HG03060 (cell line): ENCODE results near the gene CTNNBL1.

Source experiments
- ATAC-seq: cut with Tn5 transposase; IDR thresholded peaks from one replicate; pipeline ENCODE4 v1.9.1; 2021; ENCODE audit warnings: low read depth, moderate number of reproducible peaks; ENCODE audit not compliant: unreplicated experiment

CTNNBL1 gene

DNA sequence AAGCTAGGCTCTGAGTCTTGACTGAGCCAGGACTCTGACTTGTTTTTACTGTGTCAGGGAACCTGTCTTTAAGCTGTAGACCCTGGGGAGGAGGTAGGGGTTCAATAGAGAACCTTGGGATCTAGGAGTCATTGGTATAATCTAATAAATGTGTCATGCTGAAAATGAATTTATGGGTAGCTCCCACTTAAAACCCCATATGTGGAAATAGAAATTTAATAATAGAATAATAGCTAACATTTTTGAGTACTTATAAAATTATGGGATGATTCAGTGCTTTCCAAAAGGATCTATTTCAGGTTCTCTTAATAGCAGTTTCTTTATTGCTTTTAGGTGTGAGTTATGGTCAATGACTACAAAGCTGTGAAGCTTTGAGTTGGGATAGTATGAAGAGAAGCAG, 41.7 kb downstream of the CTNNBL1 start:
- ATAC-seq, result no peak

DNA sequence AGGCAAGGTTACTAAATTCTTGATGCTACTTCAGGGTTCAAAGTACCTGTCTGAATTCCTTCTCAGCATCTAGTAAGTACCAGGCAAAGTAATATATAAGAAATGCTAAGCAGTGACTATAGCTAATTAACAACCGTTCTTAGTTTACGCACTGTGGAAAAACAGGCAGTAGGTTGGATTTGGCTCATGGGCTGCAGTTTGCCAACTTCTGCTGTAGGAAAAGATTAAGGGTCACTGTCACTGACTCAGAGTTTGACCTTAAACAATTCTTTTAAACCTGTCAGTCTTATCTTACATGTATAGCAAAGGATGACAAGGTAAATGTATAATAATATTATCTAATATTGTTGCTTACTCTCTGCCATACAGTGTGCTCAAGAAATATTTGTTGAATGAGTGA, 42.3 kb downstream of the CTNNBL1 start:
- no peak for ATAC-seq

DNA sequence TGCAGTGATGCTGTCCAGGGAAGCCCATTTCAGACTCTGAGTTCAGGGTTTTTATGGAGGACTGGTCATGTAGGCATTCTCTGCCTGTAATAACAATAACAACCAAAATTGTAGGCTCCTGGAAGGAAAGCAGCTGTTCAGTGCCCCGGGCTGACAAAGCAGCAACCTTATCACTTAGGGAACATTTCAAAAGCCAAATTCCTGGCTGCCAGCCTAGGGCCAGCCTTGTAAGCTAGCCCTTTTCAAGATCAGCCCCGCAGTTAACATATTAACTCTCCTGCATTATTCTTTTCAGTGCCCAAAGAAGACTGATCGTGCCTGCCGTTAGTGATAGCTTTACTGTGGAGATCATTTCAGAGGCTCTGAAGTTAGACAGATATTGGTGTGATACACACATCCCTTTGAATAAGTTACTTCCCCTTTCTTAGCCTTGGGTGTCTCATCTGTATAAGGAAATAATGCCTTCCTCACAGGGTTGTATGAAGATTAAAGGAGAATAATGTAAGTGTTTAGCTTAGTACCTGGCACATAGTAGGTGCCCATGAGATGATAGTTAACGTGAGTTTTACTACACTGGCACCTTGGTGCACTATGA, 44.1 kb downstream of the CTNNBL1 start:
- ATAC-seq, result no peak

DNA sequence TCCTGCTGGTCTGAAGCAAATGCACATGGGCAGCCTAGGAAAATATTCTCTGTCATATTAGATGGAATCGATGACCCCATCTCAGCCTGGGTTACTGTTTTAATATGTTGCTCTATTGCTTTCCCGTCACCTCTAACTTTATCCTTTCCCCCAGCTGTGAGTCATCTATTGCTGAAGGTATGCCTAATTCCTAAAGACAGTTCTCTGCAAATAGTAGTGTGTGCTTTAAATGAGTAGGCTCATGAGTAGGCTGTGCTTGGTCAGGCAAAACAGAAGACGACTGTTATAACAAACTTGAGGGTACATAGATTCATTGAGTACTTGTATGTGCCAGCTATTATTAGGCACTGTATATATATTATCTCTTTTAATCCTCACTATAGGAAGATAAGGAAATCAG, 47.2 kb downstream of the CTNNBL1 start:
- no peak for ATAC-seq

DNA sequence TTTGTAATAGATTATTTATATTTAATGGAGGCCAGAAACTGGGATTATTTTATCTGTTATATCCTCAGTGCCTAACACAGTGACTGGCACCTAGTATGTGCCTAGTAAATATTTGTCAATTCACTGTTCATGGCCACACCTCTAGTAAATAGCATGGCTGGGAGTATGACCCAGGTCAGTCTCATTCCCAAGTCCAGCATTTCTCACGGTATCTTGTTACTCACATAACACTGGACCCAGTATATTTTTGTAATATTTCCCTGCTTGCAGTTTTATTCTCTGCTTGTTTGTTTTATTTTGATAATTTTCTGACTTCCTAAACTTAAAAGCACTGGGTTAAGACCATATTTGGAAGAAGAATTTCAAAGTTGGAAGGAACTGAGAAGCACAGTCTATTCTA, 47.7 kb downstream of the CTNNBL1 start:
- no peak for ATAC-seq

DNA sequence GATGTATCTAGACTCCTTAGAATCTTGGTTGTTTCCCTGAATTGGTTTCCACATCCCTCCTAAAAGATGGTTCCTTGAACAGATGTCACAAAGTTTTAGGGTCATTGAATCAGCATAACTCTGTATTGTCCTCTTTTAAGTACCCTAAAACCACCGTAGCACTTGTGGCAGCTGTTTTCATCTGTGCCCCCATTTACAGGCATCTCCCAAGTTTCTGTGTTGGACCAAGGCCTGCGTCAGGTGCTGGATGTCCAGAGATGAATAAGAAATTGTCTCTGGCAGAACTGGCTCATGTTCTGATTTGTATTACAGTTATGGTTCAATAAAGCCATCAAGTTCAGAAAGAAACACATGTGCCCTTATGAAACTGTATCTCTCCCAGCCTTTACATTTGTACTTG, 48.3 kb downstream of the CTNNBL1 start:
- no peak for ATAC-seq

DNA sequence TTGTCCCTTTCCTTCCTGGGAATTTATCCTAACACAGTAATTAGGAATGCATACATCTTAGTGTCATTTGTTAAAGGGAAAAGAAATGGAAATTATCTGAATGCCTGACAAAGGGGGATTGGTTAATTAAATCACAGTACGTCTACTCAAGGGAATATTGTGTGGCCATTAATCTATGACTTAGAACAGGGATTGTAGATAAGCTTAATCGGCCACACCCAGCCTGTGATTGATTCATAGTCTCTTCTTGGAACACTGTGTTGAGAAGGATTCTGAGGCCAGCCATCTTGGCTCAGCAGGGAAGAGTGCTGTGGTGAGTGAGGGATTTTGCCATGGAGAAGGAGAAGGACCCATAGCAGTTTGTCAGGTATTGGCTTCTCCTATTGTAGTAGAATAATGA, 50.5 kb downstream of the CTNNBL1 start:
- ATAC-seq, result no peak

DNA sequence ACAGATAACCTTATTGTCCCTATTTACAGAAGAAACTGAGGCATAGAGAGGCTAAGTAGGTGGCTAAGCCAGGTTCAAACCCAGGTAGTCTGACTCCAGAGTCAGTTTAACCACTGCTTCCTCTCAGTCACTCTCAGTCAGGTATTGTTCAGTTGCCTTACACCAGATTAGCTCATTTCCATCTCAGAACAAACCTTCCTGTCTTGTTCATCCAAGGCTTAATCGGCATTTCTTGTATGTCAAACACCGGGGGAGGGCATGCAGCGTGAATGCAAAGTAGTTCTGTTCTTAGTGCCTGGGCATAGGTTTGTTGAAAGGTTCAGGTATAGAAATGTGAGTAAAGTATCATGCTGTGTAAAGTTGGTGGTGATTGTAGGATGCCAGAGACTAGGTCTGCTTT, 51.7 kb downstream of the CTNNBL1 start:
- no peak for ATAC-seq

DNA sequence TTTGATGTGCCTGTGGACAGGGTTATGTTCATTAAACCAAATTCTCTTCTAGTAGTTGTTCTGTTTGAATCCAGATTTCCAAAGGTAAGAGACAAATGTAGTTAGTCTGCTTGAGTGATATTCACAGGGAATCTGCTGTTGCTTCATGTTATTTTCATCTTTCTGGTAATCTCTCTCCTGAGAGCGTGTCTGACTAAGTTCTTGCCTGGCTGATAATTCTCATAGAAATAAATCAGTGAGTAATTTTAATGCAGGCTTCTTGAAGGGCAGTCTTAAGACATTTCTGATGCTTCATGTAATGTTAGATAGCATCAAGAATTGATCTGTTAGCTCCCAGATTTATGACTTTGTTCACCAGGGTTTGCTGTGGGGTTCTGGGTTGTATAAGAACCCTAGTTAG, 54.2 kb downstream of the CTNNBL1 start:
- no peak for ATAC-seq

DNA sequence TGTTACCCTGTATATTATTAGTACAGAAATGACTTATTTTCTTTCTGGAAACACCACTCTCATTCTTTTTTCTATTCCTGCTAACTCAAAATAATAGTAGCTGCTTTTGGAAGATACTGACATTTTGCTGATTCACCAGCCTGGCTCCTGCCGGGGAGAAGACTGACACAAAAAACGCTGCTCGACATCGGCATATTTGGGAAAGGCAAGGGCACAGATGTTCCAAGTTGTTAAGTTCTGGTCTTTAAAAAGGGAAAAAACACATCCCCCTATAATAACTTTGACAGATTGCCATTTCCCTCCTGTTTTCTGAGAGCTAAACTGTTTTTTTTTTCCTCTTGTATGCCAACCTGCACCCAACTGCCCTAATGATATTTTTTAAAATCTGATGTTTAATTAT, 55.4 kb downstream of the CTNNBL1 start:
- no peak for ATAC-seq

DNA sequence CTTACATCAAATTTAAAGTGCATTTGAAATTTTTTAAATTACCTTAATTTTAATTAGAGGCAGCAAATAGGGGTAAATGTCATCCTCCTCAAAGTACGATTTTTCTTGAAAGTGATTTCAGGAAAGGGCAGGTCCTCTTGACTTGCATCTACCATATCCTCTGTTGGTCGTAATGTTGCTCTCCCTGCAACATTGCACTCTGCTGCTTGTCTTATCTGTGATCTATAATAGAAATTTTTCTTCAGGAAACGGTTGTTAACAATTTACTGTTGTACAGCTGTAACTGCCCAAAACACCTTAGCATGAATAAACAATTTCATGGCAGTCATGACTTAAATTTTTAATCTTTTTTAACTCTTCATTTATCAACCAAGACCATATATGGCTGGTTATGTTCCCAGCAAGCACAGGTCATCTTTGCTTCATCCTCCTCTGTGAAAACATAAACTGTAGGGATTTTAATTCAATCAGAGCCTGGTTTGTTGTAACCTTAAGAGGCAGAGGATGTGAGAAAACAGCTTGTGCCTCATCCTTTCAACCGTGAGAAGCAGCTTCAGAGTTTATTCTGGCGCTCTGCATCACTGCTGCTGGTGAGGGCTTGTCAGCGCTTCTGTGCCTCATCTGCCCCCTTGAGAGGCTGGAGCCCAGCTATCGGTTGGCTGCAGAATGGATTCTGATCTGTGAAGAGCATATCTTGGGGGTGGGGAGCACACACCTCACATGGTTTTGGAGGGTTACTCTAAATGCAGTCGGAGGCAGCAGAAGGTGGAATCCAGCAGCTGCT, 56.0 kb downstream of the CTNNBL1 start:
- no peak for ATAC-seq

DNA sequence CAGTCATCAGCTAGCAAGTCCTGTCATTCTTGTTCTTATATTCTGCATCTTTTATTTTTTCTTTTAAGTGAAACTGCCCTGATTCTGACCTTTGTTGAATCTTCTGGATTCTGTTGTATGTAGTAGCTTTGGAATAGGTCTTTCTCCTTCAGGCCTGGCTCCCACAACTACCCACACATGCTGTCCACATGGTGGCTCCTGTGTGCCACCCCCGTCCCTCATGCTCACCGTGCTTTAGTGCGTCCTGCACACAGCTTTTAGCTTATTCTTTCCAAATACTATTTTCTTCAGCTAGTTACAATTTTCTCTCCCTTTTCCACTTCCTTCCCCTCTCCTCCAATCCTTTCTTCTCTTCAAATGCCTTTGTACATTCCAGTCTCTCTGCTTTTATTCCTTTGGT, 61.8 kb downstream of the CTNNBL1 start:
- ATAC-seq, result no peak

DNA sequence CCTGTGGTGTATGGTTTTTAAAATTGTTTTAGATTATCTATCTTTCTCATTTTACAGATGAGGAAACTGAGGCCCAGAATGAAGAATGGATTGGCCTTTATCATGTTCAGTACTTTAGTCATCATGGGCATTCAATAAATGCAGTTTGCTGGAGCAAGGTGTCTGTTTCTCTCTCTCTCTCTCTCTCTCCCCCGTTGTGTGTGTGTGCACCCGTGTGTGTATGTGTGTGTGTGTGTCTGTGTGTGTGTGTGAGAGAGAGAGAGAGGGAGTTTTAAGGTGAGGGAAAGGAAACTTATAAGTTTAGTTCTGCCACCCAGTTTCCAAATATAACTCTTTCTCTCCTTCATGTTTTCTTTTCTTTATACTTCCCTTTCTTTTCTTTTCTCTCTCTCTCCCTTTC, 62.4 kb downstream of the CTNNBL1 start:
- no peak for ATAC-seq

DNA sequence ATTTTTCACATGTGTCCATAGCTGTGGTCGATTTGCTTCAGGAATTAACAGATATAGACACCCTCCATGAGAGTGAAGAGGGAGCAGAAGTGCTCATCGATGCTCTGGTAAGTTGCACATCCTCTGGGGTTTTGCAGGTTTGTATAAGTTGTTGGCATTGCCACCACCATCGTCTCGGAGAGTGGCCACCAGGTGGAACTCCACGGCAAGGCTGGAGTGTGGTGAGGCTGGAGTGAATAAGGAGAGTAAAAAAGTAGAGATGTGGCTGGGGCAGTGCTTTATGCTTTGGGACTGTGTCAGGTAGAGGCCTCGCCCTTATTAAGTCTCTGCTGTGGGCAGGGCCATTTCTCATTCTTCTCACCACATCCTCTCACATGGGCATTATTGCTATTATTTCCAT, 63.7 kb downstream of the CTNNBL1 start:
- no peak for ATAC-seq

DNA sequence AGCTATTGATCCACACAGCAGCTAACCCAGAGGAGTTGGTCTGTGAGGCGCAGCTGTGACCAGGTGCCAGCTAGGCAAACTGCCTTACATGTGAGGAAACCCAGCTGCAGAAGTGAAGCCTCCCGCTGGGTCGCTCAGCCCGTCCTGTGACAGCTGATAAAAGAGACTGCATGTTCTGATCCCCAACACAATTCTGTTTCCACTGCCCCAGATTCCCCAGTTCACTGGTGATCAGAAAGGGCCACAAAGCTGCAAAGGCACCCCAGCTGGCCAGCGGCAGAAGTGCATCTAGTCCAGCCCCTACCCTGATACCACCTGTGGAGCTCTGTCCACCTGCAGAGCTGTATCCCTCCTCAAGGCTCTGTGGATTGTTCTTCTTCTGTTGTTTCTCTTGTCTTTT, 64.5 kb downstream of the CTNNBL1 start:
- no peak for ATAC-seq

DNA sequence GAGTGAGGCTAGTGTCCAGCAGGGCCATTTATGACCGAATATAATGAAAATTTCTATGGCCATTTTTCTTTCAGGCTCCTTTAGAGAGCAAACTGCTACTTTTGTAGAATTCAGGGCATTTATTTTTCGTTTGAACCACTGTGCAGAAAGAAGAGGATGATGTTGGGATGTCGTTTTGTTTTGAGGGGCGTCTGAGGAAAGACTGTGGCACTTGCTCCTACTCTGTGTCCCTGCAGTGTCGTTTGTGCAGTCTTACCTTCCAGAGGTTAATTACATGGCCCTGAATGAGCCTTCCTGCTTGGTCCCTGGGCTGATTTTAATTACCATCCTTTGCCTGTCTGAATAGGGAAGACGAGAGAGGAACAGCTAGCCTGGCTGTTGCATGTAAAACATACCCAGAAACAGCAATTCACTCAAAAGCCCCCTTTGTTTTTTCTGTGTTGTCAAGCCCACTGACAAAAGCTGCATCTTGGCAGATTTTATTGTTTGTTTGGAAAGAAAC, 65.3 kb downstream of the CTNNBL1 start:
- no peak for ATAC-seq

DNA sequence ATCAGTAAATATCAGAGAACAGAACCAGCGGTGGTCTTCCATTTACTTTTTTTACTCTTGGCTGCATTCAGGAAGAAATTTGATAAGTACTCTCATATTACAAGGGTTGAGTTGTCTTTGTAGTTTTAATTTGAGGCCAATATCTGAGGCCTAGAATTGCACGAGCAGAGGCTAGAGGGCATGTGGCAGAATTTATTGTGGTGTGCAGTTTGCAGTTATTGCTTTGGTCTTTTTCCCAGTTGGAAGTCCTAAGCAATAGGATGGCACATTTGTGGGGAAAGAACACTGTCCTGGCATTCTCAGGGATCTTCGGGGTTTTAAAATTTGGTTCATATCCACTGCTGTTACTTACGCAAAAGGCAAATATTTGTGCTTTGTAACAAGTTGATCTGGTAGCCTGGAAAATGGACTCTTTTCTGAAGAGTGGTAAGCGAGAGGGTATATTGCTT, 66.0 kb downstream of the CTNNBL1 start:
- ATAC-seq, result no peak

DNA sequence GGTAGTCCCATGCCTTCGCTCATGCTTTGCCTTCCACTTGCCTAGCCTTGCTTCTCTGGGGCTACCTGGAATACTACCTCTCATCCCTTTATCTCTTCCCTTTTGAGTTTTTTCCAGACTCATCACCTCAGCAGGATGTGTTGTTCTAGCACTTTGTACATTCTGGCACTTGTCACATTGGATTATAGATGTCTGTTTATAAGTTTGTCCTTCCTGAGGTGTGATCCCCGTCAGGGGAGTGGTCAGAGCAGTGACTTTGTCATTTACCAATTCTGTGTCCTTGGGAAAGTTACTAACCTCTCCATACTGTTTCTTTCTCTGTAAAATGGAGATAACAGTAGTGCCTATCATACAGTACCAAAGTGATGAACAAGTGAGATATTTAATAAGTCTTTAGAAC, 66.5 kb downstream of the CTNNBL1 start:
- no peak for ATAC-seq

DNA sequence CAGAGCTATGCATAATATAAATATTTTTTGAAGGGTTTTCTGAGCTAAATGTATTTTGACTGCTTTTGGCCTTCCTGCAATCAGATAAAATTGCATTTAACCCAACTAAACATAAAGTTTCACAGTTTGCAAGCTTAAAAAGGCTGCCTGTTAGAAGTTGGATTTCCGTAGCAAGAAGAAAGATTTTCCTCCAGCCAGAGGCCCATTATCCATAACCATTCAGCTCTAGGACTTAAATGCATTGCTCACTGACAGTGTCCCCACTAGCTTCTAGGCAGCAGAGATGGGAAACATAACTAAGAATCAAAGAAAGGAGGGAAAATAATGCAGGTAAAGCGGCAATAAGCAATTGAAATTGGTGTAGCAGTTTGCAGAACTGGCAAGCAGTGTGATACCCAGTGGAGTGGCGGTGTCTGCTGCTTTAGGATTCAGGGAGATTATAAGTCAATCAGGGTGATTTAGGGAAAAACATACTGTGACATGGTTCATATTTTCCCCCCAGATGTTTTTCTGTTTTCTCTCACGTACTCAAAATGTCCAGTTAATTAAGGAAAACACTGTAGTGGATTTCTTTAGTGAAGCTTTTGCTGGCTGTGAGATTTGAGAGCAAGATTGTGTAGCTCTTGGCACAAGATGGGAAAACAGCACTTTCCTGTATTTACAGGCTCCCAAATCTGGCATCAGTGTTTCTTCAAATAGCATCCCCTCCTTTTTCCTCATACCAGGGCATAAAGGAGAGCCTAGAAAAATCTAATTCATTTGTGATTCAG, 69.1 kb downstream of the CTNNBL1 start:
- ATAC-seq, result no peak

DNA sequence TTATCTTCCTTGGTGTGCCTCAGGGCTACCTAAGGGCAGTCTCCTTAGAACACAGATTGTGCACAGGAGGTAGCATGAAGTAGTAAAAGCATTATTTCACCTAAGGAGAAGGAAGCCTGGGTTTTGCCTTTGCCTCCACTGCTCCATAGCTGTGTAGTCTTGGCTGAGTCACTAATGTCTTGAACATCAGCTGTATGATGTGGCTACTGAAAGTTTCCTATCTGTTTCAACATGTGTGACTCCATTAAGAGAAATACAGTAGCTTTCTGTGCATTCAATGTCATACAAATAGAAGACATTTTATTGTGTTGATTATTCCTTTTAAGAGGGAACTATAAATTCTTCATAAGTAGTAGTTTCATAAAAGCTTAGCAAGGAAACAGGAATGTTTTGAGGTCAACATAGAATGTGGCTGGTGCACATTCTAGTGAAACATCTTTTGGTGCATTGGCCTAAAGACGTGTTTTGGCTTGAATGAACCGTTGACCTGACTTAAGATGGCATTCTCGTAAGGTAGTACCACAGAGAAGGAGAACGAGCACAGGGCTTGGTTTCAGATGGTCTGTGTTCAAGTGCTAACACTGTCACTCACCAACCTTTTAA, 70.6 kb downstream of the CTNNBL1 start:
- ATAC-seq, result no peak

DNA sequence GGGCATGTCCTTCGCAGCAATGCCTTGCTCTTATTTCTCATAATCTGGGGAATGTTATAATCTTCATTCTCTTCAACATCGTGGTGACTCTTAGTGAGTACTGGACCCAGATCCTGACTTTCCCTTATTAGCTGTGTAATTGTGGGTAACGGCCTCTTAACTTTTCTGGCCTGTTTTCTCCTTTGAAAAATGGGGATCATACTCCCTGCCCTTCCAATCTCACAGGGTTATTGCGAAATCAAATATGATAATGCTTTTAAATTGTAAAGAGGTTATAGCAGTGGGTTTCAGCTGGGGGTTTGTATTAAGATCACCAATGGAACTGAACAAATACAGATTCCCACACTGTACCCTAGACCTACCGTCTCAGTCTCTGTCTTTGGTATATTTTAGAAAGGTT, 77.1 kb downstream of the CTNNBL1 start:
- ATAC-seq, result no peak
